Lung (tissue), 12 donors: Measurements from ENCODE around the gene OPCML. TPM values are rescaled to one million over a fixed set of nuclear protein-coding genes. Genes with fewer than 3 reads are reported as not detected.

Experiments
- ATAC-seq: fragments of 200-7000 bp; cut with Tn5 transposase; one replicate; pipeline ENCODE4 v1.9.1; 2020; ENCODE audit warnings: moderate number of reproducible peaks; ENCODE audit not compliant: insufficient read depth, low FRiP score
- DNase-seq, 3 donors: peaks; one replicate each; pipeline ENCODE4 v3.0.0-alpha.2; 2013 to 2017
- H3K27ac ChIP-seq, 2 donors: one replicate each; pipeline ENCODE4 v1.5.1; 2013; ENCODE audit warnings: mild to moderate bottlenecking in 2 of 2, moderate library complexity in 2 of 2, control low read depth in 1 of 2, inconsistent platforms in 1 of 2, low read depth in 1 of 2, low read length in 1 of 2
- H3K27me3 ChIP-seq, 3 donors: one replicate each; pipeline ENCODE4 v1.5.1; 2013; ENCODE audit warnings: low read length in 2 of 3; ENCODE audit not compliant: control insufficient read depth in 3 of 3, insufficient read depth in 3 of 3
- H3K36me3 ChIP-seq, 4 donors: one replicate each; pipeline ENCODE4 v1.5.1; 2013; ENCODE audit warnings: low read length in 4 of 4, mild to moderate bottlenecking in 1 of 4, moderate library complexity in 1 of 4; ENCODE audit not compliant: control insufficient read depth in 4 of 4, insufficient read depth in 4 of 4
- H3K4me1 ChIP-seq, 5 donors: one replicate each; pipeline ENCODE4 v1.5.1; 2013; ENCODE audit warnings: low read length in 5 of 5, mild to moderate bottlenecking in 2 of 5, moderate library complexity in 1 of 5; ENCODE audit not compliant: control insufficient read depth in 5 of 5, insufficient read depth in 5 of 5
- H3K4me3 ChIP-seq: one replicate; pipeline ENCODE4 v1.5.1; 2013; ENCODE audit warnings: mild to moderate bottlenecking, control low read depth, moderate library complexity
- H3K9ac ChIP-seq, 2 donors: one replicate each; pipeline ENCODE4 v1.5.1; 2013; ENCODE audit warnings: low read length in 2 of 2, control low read depth in 1 of 2; ENCODE audit not compliant: insufficient read depth in 1 of 2
- H3K9me3 ChIP-seq, 4 donors: one replicate each; pipeline ENCODE4 v1.5.1; 2013; ENCODE audit warnings: low read length in 3 of 4, mild to moderate bottlenecking in 1 of 4, moderate library complexity in 1 of 4; ENCODE audit not compliant: control insufficient read depth in 4 of 4, insufficient read depth in 3 of 4
- CTCF ChIP-seq: IDR thresholded peaks from 2 replicates; pipeline ENCODE4 v1.5.1; 2012; ENCODE audit warnings: mild to moderate bottlenecking; ENCODE audit errors: control extremely low read depth, extremely low read depth
- WGBS, 2 donors: extraction: QIAGEN DNeasy Blood & Tissue Kit; methylation state at CpG; one replicate each; pipeline ENCODE4 v1.1.7; 2013; 5-methylcytosine and 5-hydroxymethylcytosine counted together
- polyA plus RNA-seq, 2 donors: library from polyadenylated mRNA; stranded (reverse); fragments of 200-250 nt; gene quantifications; one replicate each; pipeline ENCODE4 v1.2.1, GENCODE V29; 2013
- total RNA-seq, 2 donors: library from RNA; depleted of rRNA in 1 of 2; stranded (reverse); fragments of >200 nt in 1 of 2; gene quantifications; one replicate each; pipeline ENCODE4 v1.2.1, GENCODE V29; 2014 to 2021
- donor health status: control.
- donor health status: control.
- donor health status: Bipolar disorder and iron deficiency.
- donor health status: healthy.
- donor health status: DM: yes; HTN: yes; CAD: no.

The OPCML gene
- total and polyA plus RNA-seq, 4 donors, result 0.49 to 0.74 TPM; not detected in 2

GRCh38 chr11:132859306-132859705 lies 673.0 kb downstream of the OPCML start:
- no peaks in the 10 kb centered on the region for H3K36me3 ChIP-seq
- H3K27ac ChIP-seq, result no peak overlapping the region
- no peak for ATAC-seq
- H3K4me1 ChIP-seq, result peaks cover 0 to 7% (median 2%) of the 10 kb centered on the region in 5 donors
- no peaks in the 10 kb centered on the region for H3K27me3 ChIP-seq
- peak in 1 of 3 donors; percentile 38 for DNase-seq
- no peak overlapping the region for H3K4me3 ChIP-seq
- TF ChIP-seq CTCF, result no peak
- H3K9me3 ChIP-seq, result peaks cover 0 to 7% (median 3%) of the 10 kb centered on the region in 4 donors
- no peak overlapping the region for H3K9ac ChIP-seq
- WGBS, 2 donors, result 73 to 86% methylated on average over 6 of the region's 6 CpGs

- ATAC-seq (no peak), DNase-seq (no peak)
- Histone ChIP-seq H3K9ac (no peak overlapping the region), H3K36me3 (no peaks in the 10 kb centered on the region), H3K4me1 (peaks cover 0 to 7% (median 2%) of the 10 kb centered on the region in 5 donors), H3K27me3 (no peaks in the 10 kb centered on the region), H3K27ac (no peak overlapping the region), H3K9me3 (peaks cover 0 to 7% (median 3%) of the 10 kb centered on the region in 4 donors), H3K4me3 (no peak overlapping the region)
- TF ChIP-seq CTCF, result no peak
- 13 to 14% methylated on average over 5 of the region's 5 CpGs for WGBS, 2 donors
Observed at GRCh38 chr11:132858223-132858622, 674.1 kb downstream of the OPCML start.

GRCh38 chr11:132856032-132856431 lies 676.3 kb downstream of the OPCML start:
- H3K9ac ChIP-seq, result no peak overlapping the region
- no peak for TF ChIP-seq CTCF
- H3K36me3 ChIP-seq, result no peaks in the 10 kb centered on the region
- ATAC-seq (no peak), DNase-seq (no peak)
- 89 to 90% methylated on average over 4 of the region's 4 CpGs for WGBS, 2 donors
- peaks cover 0 to 7% (median 0%) of the 10 kb centered on the region in 5 donors for H3K4me1 ChIP-seq
- no peak overlapping the region for H3K4me3 ChIP-seq
- H3K27ac ChIP-seq, result no peak overlapping the region
- H3K27me3 ChIP-seq, result no peaks in the 10 kb centered on the region
- peaks cover 0 to 7% (median 2%) of the 10 kb centered on the region in 4 donors for H3K9me3 ChIP-seq

GRCh38 chr11:132855516-132855915 lies 676.8 kb downstream of the OPCML start:
- Histone ChIP-seq H3K4me3 (no peak overlapping the region), H3K4me1 (peaks cover 0 to 7% (median 0%) of the 10 kb centered on the region in 5 donors), H3K36me3 (no peaks in the 10 kb centered on the region), H3K9me3 (peaks cover 0 to 7% (median 2%) of the 10 kb centered on the region in 4 donors), H3K27ac (no peak overlapping the region), H3K27me3 (no peaks in the 10 kb centered on the region), H3K9ac (no peak overlapping the region)
- no peak for TF ChIP-seq CTCF
- ATAC-seq (no peak), DNase-seq (no peak)
- WGBS, 2 donors, result 94 to 96% methylated on average over 3 of the region's 3 CpGs
